ENCODE data around the gene TBATA.

GRCh38 chr10:70778267-70778924 lies 6.8 kb downstream of the TBATA start:
- TF ChIP-seq, protein P1, sequence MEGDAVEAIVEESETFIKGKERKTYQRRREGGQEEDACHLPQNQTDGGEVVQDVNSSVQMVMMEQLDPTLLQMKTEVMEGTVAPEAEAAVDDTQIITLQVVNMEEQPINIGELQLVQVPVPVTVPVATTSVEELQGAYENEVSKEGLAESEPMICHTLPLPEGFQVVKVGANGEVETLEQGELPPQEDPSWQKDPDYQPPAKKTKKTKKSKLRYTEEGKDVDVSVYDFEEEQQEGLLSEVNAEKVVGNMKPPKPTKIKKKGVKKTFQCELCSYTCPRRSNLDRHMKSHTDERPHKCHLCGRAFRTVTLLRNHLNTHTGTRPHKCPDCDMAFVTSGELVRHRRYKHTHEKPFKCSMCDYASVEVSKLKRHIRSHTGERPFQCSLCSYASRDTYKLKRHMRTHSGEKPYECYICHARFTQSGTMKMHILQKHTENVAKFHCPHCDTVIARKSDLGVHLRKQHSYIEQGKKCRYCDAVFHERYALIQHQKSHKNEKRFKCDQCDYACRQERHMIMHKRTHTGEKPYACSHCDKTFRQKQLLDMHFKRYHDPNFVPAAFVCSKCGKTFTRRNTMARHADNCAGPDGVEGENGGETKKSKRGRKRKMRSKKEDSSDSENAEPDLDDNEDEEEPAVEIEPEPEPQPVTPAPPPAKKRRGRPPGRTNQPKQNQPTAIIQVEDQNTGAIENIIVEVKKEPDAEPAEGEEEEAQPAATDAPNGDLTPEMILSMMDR (IDR thresholded peaks at IDR 0.05), result no peak
- no peak for TF ChIP-seq POLR2A (IDR thresholded peaks at IDR 0.05)
